HG03439 (cell line): ENCODE measurements around the gene TMEM44.
"Not testable (repeated sequence)": the region's sequence is repeated elsewhere in the genome, so short reads cannot be mapped to it uniquely, and the experiment has no call there.

Source experiments
- ATAC-seq: cut with Tn5 transposase; IDR thresholded peaks from one replicate; pipeline ENCODE4 v1.9.1; 2021; ENCODE audit warnings: mild to moderate bottlenecking, moderate library complexity; ENCODE audit not compliant: unreplicated experiment

TMEM44 gene

DNA sequence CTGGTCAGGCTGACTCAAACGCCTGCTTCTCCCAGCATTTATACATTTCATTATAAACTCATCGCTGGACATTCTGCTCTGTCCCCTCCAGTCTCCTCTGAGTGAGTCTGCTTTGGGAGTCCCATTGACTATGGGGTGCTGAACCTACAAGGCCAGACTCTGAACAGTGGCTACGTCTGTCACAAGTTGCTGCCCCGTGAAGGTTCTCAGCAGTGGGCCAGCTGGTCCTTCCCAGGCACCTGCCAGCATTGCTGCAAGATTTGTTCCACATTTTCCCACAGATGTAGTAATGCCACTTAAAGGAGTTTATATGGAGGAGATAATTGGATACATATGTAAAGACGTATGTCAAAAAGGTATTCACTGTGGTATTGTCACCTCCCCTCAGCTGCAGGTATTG, 73.7 kb downstream of the TMEM44 start:
- ATAC-seq, result no peak

DNA sequence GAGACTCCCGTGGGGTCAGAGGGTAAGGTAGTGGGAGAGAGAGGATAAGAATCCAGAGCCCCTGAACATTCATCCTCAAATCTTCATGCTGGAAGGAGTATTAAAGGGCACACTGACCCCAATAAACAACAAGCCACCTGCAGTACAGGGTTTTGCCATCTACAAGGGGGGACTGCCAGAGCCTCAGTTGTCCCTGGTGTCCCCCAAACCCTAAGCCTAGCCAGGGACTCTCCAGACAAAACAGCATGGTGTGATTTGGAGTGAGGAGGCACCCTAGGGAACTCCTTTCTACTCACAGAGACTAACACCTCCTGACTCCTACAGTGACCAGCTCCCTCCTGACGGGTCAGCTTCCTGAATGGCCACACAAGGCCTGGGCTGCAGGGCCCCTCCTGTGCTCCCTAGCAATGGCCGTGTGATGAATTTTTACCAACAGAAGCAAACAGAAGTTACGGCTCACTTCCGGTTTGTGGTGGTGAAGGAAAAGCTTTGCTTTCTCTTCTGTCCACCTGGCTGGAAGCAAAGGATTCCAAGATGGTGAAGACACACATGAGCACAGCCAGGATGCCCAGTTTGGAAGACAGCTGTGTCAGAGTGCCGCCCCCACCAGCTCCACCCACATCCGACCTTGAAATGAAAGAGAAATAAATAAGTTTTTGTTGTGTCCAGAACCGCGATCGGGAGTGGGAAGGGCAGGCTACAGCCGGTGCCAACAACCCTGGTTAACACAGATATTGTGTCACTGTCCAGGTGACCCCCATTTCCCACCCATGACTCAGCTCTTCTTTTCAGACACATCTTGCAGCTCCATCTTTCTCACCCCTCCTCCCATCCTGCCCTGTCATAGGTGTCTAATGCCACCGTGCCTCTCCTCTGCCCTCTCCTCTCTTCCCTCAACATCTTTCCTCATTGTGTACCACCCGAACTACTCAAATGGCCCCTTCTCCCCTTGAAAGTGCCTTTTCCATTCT, 76.8 kb downstream of the TMEM44 start:
- ATAC-seq, result no peak

GRCh38 chr3:194555175-194556062, 77.8 kb downstream of the TMEM44 start:
- no peak for ATAC-seq

DNA sequence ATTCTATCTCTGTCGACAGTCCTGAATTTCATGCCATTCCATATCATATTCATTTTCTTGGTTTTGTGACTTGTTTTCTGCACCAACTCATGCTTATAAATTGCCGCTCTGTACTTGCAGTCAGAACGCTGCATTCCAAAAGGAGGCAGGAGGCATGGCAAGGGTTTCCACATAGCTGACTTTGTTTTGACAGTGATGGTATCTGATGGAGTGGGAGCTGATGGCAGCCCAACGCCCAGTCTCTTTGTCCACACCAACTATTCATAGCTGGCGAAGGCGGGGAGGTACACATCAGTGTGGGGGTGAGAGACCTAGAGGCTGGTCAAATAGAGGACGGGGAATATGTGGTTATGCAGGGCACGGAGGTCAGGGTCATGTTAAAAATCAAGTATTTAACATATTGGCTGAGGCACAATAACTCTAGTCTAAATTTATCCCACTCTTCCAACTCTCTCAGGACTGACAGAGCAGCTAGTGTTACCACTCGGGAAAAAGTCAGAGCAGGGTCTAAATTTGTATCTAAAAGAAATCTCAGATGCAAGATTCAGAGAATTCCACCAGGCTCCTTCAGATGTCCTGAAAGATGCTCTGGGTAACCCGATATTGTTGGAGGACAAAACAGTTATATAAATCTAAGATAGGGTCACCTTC, 78.6 kb downstream of the TMEM44 start:
- no peak for ATAC-seq

DNA sequence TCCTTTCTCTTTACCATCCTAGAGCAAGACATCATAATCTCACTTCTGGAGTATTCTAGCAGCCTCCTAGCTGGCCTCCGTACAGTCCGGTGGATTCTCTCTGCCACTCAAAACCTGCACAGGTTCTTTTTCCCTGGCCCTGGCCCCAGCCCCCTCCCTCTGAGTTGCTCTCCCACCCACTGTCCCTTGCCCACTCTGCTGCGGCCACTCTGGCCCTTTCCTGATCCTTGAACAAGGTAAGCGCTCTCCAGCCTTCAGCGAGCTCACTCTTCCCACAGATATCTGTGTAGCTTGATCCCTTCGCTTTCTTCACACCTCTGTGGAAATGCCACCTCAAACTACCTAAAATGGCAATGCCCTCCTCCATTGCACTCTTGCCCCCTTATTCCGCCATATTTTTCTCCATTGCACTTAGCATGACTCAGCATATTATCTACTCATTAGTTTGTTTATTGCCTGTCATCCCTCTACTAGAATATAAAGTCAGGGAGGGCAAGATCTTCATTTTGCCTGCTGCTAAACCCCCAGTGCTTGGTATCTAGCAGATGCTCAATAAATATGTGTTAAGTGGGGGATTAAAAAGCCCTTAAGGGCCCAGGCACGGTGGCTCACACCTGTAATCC, 80.8 kb downstream of the TMEM44 start:
- no peak for ATAC-seq

DNA sequence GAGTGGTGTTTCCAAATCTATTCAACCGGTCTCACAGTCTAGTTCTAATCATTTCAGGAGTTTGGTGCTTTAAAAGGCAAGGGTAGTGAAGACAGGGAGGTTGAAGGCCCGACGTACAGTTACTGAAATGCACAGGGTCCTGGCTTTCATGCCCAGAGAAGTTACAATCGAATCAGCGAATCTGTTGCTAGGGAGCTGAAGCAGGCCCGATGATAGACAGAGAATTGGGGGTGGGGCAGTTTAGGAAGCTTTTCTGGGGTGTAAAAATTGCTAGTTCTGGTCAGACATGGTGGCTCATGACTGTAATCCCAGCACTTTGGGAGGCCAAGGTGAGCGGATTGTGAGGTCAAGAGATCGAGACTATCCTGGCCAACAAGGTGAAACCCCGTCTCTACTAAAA, 83.4 kb downstream of the TMEM44 start:
- no peak for ATAC-seq

GRCh38 chr3:194548346-194549321, 84.6 kb downstream of the TMEM44 start:
- no peak for ATAC-seq

DNA sequence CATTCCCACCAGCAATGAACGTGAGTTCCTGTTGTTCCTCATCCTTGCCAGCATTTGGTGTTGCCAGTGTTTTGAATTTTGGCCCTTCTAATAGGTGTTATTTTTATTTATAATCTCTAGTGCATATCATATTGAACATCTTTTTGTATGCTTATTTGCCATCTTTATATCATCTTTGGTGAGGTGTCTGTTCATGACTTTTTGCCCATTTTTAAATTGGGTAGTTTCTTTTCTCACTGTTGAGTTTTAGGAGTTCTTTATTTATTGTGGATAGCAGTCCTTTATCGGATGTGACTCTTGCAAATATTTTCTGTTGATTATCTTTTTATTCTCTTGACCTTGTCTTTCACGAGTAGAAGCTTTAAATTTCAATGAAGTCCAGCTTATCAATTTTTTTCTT, 86.2 kb downstream of the TMEM44 start:
- ATAC-seq, result no peak

DNA sequence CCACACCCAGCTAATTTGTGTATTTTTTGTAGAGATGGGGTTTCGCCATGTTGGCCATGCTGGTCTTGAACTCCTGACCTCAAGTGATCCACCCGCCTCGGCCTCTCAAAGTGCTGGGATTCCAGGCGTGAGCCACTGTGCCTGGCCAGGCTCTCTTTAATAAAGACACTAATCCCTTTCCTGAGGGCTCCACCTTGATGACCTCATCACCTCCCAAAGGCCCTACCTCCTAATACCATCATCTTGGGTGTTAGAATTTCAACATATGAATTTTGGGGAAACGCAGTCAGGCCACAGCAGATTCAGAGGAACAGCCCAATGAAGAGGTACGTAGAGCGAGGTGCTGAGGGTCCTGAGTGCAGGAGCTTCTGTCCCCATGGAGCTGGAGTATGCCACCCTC, 87.7 kb downstream of the TMEM44 start:
- ATAC-seq, result not testable (repeated sequence)

DNA sequence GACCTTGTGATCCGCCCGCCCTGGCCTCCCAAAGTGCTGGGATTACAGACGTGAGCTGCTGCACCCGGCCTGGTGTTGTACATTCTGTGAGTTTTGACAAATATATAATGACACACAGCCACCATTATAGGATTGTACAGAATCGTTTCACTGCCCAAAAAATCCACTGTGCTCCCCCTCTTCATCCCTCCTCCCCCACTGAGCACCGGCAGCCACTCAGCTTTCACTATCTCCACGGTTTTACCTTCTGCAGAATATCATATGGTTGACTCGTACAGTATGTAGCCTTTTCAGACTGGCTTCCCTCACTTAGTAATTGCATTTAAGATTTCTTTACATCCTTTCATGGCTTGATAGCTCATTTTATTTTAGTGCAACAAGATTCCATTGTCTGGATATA, 89.7 kb downstream of the TMEM44 start:
- no peak for ATAC-seq

GRCh38 chr3:194541483-194541882, 91.7 kb downstream of the TMEM44 start:
- no peak for ATAC-seq

DNA sequence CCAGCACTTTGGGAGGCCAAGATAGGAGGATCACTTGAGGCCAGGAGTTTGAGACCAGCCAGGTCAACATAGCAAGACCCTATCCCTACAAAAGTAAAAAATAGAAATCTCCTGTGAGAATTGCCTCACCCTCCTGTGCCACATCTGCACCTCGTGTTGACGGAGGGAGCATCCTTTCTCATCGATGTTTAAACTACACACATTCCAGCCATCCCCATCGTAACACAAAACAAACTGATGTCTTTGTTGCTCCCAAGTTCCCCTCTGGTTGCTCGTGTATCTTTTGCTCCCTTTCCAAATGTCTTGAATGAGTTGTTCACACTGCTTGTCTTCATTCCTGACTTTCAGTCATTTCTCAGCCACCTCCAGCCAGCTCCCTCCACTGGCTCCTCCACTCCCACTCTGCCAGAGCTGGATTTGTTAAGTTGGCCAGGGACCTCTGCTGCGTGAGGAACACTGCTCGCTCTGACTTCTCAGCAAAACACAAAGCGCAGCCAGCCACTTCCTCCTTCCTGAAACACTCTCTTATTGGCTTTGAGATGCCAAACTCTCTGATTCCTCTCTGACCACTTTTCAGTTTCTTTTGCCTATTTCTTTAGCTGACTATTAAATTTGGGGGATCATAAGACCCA, 92.8 kb downstream of the TMEM44 start:
- no peak for ATAC-seq

GRCh38 chr3:194539498-194539897, 93.7 kb downstream of the TMEM44 start:
- ATAC-seq, result no peak

DNA sequence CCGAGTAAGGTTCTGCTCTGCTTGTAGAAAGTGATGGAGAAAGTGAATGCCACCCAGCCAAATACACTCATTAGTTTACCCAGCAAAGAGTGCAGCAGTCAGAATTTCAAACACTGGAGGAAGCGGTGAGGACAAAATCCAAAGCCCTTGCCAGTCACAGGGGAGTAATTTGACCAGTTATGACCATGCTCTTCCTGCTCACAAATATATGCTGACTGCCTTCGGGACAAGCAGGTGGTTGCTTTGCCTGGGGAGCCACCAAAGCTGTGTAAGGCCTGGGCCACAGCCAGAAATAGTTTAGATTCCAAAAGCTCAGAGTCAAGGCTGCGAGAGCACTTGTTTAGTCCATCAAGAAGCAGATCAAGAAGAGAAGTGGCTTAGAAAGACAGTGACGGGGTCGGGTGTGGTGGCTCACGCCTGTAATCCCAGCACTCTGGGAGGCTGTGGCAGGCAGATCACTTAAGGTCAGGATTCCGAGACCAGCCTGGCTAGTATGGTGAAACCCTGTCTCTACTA, 95.4 kb downstream of the TMEM44 start:
- no peak for ATAC-seq
